ENCODE data around the gene HAL. TPM values are rescaled to one million over a fixed set of nuclear protein-coding genes. Genes with fewer than 3 reads are reported as not detected.

Gene HAL
- total RNA-seq, 1 donor from 2014 or later: 0.74 TPM

- DNase-seq (ENCODE audit: extremely low spot score in 2 of 2): no peak
- intact Hi-C loops (cut with DNase I): no loop called here
- no peak overlapping the region for H3K27ac ChIP-seq
- H3K4me1 ChIP-seq: no peaks in the 10 kb centered on the region
- no peaks in the 10 kb centered on the region for H3K36me3 ChIP-seq
- TF ChIP-seq POLR2AphosphoS5 (IDR thresholded peaks at IDR 0.05; ENCODE audit: insufficient read depth in 1 of 2, low read depth in 1 of 2): no peak
- TF ChIP-seq POLR2A (IDR thresholded peaks at IDR 0.05): no peak
- no peak for TF ChIP-seq CTCF (IDR thresholded peaks at IDR 0.05)
- H3K4me3 ChIP-seq: no peak overlapping the region
- H3K9me3 ChIP-seq: no peaks in the 10 kb centered on the region
- no peaks in the 10 kb centered on the region for H3K27me3 ChIP-seq
Observed at GRCh38 chr12:95959107-95959506, 37.0 kb downstream of the HAL start.

- intact Hi-C loops (cut with DNase I): no loop called here
Observed at GRCh38 chr12:95956557-95957145, 39.5 kb downstream of the HAL start.

GRCh38 chr12:95955549-95956159 is 40.5 kb downstream of the HAL start:
- Histone ChIP-seq H3K9me3 (no peaks in the 10 kb centered on the region), H3K4me1 (no peaks in the 10 kb centered on the region), H3K4me3 (no peak overlapping the region), H3K27me3 (no peaks in the 10 kb centered on the region), H3K36me3 (no peaks in the 10 kb centered on the region), H3K27ac (no peak overlapping the region)
- no peak for TF ChIP-seq CTCF (IDR thresholded peaks at IDR 0.05)
- no peak for DNase-seq (ENCODE audit: extremely low spot score in 2 of 2)
- intact Hi-C loops (cut with DNase I): no loop called here

More at GRCh38 chr12:95956557-95957145, 39.5 kb downstream of the HAL start:
- Histone ChIP-seq H3K27me3 (no peaks in the 10 kb centered on the region), H3K27ac (no peak overlapping the region), H3K4me1 (no peaks in the 10 kb centered on the region), H3K9me3 (no peaks in the 10 kb centered on the region), H3K36me3 (no peaks in the 10 kb centered on the region), H3K4me3 (no peak overlapping the region)
- DNase-seq (ENCODE audit: extremely low spot score in 2 of 2): no peak
- no peak for TF ChIP-seq CTCF (IDR thresholded peaks at IDR 0.05)
- TF ChIP-seq POLR2A (IDR thresholded peaks at IDR 0.05): no peak
- TF ChIP-seq POLR2AphosphoS5 (IDR thresholded peaks at IDR 0.05; ENCODE audit: insufficient read depth in 1 of 2, low read depth in 1 of 2): no peak

- no peak overlapping the region for H3K4me3 ChIP-seq
- H3K27ac ChIP-seq: no peak overlapping the region
- TF ChIP-seq POLR2AphosphoS5 (IDR thresholded peaks at IDR 0.05; ENCODE audit: insufficient read depth in 1 of 2, low read depth in 1 of 2) (no peak), POLR2A (IDR thresholded peaks at IDR 0.05) (no peak), CTCF (IDR thresholded peaks at IDR 0.05) (no peak)
- no peak for DNase-seq (ENCODE audit: extremely low spot score in 2 of 2)
- H3K4me1 ChIP-seq: no peaks in the 10 kb centered on the region
- H3K9me3 ChIP-seq: no peaks in the 10 kb centered on the region
- intact Hi-C loops (cut with DNase I): no loop called here
- no peaks in the 10 kb centered on the region for H3K27me3 ChIP-seq
- H3K36me3 ChIP-seq: no peaks in the 10 kb centered on the region
Observed at GRCh38 chr12:95953000-95953399, 43.1 kb downstream of the HAL start.

- no peak overlapping the region for H3K4me3 ChIP-seq
- intact Hi-C loops (cut with DNase I): no loop called here
- no peaks in the 10 kb centered on the region for H3K27me3 ChIP-seq
- no peak for TF ChIP-seq POLR2A (IDR thresholded peaks at IDR 0.05)
- TF ChIP-seq POLR2AphosphoS5 (IDR thresholded peaks at IDR 0.05; ENCODE audit: insufficient read depth in 1 of 2, low read depth in 1 of 2): no peak
- no peak for TF ChIP-seq CTCF (IDR thresholded peaks at IDR 0.05)
- no peaks in the 10 kb centered on the region for H3K9me3 ChIP-seq
- no peaks in the 10 kb centered on the region for H3K4me1 ChIP-seq
- no peak overlapping the region for H3K27ac ChIP-seq
- H3K36me3 ChIP-seq: no peaks in the 10 kb centered on the region
- DNase-seq (ENCODE audit: extremely low spot score in 2 of 2): no peak
Observed at GRCh38 chr12:95951515-95951914, 44.6 kb downstream of the HAL start.

All from vagina (tissue), 2 donors.